GM19395 (cell line): ENCODE results near the gene MRPL33.
"Not testable (repeated sequence)": the region's sequence is repeated elsewhere in the genome, so short reads cannot be mapped to it uniquely, and the experiment has no call there.

Experiments
- ATAC-seq: cut with Tn5 transposase; IDR thresholded peaks from one replicate; pipeline ENCODE4 v1.9.1; 2021; ENCODE audit warnings: mild to moderate bottlenecking, moderate library complexity; ENCODE audit not compliant: unreplicated experiment

MRPL33 gene

DNA sequence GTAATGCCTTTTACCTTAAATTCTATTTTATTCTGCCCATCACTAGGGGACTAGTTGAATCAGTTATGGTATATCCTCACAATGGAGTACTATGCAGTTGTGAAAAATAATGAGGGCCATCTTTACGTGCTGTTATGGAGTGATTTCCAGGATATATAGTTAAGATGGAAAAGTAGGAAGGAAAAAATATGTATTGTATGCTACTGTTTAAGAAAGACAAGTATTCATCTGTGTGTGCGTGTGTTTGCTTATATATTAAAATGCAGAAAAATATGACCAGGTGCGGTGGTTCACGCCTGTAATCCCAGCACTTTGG lies 32.5 kb upstream of the MRPL33 start:
- ATAC-seq, result no peak

- no peak for ATAC-seq
Observed at GRCh38 chr2:27741673-27742072, 29.8 kb upstream of the MRPL33 start.

DNA sequence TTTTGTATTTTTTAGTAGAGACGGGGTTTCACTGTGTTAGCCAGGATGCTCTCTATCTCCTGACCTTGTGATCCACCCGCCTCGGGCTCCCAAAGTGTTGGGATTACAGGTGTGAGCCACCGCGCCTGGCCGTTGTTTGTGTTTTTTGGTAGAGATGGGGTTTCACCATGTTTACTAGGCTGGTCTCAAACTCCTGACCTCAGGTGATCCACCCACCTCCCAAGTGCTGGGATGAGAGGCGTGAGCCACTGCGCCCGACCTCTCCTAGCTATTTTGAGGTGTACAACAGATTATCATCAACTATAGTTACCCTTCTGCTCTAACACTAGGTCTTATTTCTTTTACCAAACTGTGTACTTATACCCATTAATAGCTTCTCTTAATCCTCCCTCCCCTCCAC lies 28.9 kb upstream of the MRPL33 start:
- no peak for ATAC-seq

DNA sequence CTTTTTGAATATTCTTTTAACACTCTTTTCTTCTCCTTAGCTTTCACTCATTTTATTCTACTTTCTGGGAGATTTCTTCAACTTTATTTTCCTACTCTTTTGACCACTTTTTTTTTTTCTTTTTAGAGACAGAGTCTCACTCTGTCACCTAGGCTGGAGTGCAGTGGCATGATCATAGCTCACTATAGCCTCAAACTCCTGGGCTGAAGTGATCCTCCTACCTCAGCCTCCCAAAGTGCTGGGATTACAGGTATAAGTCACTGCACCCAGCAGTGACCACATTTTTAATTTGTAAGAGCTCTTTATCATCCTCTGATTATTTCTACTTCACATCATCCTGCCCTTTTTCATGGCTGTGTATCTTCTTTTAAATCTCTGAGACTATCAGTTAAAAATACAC lies 26.0 kb upstream of the MRPL33 start:
- ATAC-seq, result not testable (repeated sequence)

DNA sequence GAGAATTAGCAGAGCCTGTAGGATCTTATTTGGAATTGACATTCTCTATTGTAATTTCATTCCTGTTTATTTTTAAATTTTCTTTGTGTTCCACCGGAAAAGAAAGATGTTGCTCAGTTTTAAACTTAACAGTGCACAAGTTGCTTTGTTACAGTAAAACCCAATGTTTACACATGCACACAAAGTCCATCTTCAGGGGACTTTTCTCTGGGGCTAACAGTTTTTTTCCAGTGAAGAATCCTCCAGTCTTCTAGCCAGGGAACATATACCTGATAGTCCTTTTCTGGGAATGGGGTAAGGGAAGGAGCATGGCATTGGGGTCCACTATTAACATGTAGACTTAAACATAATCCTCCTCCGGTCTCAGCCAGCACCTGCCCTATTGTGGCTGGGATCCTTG lies 25.2 kb upstream of the MRPL33 start:
- no peak for ATAC-seq

DNA sequence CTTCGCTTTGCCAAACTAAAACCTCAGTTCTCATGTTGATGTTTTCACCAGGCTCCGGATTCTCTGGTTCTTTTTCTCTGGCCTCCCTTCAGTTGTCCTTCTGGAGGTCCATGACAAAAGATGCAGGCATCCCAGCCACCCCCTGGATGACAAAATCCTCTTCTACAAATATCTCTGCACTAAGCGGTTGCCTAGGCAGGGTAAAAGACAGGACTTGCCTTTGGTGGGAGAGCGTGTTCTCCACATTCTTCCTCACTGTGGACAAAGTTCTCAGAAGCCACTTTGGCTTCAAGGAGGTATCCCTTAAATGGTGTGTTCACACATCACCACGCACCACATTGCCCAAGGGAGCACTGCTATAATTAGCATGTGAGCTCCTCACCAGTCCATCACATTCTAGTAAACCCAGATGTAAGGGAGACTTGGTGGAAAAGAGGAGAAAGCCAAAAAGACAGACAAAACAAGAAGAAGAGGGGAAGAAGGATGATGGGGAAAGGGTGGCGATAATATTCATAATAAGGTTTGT lies 23.6 kb upstream of the MRPL33 start:
- no peak for ATAC-seq

- ATAC-seq, result not testable (repeated sequence)
Observed at GRCh38 chr2:27748803-27749554, 22.5 kb upstream of the MRPL33 start.

DNA sequence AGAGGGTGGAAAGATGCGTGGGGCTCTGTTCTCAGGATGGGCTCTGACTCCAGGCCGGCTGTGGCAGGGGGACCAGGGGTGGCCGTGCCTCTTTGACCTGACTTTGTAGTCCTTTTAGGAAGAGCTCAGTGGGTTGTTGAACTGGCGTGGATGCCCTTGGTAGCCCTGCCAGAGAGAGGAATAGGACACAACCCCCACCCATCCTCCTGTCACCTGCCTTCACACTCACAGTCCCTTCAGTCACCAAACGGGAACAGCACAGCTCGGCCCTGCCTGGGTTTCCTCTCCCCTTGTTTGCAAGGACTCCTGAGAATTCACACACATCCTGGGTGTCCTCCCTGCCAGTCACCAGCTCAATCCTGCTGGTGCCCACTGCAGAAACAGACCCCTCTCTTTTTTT lies 20.1 kb upstream of the MRPL33 start:
- no peak for ATAC-seq

DNA sequence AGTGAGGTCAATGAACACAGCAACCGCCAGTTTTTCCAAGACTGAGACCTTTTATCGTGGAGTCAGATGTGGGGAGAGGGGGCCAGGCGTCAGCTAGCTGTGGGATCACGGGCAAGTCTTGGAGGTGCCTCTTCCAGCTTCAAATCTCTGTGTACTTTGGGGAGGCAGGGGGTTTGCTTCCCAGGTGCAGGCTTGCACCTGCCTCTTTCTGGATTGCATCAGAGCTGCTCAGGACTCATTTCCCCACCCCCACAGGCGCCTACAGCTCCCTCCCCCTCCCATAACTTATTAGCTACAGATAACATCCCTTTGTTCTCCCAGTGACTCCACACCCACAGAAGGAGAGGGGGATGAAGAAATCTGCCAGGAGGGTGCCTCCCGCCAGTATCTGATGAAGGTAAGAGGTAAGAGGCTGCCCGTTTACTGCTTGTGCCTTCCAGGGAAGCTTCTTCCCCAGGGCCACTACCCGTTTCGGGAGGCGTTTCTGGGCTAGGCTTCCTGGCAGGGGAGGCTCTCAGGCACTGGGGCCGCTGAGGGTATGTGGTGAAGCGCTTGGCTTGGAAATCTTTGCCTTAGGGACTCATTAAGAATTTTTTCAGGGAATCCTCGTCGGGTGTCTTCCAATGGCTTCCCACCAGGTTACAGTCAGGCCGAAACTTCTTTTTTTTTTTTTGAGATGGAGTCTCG lies 18.8 kb upstream of the MRPL33 start:
- no peak for ATAC-seq

DNA sequence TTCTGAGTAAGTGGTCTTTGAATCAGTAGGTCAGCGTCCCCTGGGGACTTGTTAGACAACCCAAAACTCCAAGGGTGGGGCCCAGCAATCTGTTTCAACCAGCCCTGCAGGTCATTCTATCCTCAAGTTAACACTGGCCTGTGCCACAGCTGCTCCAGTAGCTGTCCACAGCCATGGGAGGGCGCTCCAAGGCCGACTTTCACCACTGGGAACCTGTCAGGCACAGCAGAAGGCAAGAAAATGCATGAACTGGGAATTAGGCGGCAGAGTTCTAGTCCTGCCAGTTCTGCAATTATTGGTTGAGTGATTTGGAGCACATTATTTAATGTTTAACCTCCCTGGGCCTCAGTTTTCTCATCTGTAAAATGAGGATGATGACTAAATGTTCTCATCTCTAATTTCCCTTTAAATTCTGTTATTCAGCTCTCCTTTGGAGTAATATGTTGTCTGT lies 17.4 kb upstream of the MRPL33 start:
- no peak for ATAC-seq

- no peak for ATAC-seq
Observed at GRCh38 chr2:27754831-27755230, 16.7 kb upstream of the MRPL33 start.

DNA sequence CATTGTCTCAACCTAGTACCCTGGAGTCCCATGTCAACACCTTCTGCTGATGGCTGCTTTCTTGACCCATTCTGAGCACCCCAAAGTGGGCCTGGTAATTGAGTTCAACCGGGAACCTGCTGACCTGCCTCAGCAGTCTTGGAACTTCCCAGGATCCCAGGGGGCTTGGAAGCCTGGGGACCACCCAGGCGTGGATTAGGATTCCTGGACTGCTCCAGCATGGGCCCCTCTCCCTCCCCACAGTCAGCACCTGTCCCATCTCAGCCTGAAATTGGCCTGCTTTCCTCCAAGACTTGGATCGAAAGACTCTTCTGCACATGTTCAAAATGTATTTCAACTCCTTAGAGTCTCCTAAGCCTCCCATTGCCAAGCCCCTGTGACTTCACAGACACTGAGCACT lies 15.4 kb upstream of the MRPL33 start:
- no peak for ATAC-seq

- no peak for ATAC-seq
Observed at GRCh38 chr2:27756544-27757498, 14.7 kb upstream of the MRPL33 start.

DNA sequence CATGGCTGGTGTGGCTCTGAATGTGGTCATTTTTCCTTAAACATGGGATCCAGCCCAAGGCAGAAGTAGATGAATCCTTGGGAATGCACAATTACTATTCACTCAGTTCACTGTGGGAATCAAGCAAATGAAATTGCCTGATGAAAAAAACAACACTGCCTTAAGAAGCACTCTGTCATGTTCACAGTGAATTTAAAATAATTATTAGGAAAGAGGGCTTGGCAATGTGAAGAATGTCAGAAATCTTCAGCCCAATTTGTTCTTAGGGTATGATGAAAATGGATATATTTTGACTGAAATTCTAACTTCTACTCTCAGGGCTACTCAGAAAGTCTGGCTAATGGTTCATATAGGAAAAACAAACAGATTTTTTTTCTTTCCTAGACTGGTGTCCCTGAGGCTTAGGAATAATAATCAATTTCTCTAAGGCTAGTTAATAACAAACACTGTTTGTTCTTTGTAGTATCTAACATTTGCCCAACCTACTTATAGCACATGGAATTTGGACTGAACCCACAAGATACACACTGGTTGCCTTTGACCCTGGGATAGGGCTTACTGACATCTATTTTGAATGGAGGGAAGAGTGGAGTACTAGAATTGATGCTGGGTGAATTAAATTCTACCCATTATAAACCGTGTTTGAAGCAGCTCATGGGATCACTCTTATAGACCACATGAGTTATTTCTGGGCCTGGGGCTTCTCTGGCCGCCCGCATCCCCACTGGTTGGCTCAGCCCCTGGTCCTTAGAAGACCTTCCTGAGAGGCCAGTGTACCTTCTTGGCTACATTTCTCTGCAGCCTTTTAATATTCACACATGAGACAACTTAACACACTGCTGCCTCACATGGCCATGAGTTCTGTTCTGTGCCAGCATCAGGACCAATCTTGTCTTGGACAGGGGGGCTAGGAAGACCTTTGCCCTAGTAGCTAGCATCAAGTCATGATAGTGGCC lies 8.3 kb upstream of the MRPL33 start:
- ATAC-seq, result no peak

- ATAC-seq, result no peak
Observed at GRCh38 chr2:27763907-27764267, 7.6 kb upstream of the MRPL33 start.

DNA sequence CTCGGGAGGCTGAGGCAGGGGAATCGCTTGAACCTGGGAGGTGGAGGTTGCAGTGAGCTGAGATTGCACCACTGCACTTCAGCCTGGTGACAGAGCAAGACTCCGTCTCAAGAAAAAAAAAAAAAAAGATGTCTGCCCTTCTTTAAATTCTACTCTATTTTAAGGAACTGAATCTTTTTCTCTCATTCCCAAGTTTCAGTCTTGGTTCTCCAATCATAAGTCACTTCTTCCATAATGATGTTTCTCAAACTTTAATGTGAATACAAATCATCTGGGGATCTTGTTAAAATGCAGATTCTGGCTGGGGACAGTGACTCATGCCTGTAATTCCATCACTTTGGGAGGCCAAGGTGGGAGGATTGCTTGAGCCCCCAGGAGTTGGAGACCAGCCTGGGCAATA lies 7.0 kb upstream of the MRPL33 start:
- not testable (repeated sequence) for ATAC-seq

GRCh38 chr2:27765621-27766286 lies 5.8 kb upstream of the MRPL33 start:
- ATAC-seq, result no peak

DNA sequence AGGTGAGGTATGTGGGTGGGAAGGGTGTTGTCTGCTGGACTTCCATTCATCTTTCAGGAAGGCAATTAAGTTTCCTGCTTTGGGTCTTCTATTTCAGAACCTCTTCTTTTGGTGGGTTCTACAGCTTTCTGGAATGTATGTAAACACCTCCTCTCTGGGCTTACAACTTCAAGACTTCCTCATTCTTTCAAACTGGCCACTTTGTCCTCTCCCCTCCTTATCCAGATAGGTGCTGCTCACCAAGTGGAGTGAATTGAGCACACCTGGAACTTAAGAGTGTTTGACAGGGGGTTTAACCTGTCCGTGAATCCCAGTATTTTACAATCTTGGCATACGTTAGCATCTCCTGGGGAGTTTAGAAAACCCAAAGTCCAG lies 5.2 kb upstream of the MRPL33 start:
- no peak for ATAC-seq

- ATAC-seq, result peak; percentile 25
Observed at GRCh38 chr2:27771202-27771547, 344 bp upstream of the MRPL33 start.

- ATAC-seq, result no peak
Observed at GRCh38 chr2:27772804-27773203, 1.3 kb downstream of the MRPL33 start.
